Activated T-cell treated with anti-CD3 and anti-CD28 coated beads, Interleukin-2, amount 50 U/mL, for 72 hours (primary cell): ENCODE measurements around the gene TRIM3. TPM values are rescaled to one million over a fixed set of nuclear protein-coding genes. Genes with fewer than 3 reads are reported as not detected.

ENCODE experiments used
- ATAC-seq, 2 donors: fragments of 150-1000 bp; cut with Tn5 transposase; replicated peaks in 1 of 2; 2 replicates each; pipeline ENCODE4 v1.10.0; 2021; ENCODE audit warnings: moderate library complexity in 2 of 2, mild to moderate bottlenecking in 1 of 2
- DNase-seq, 2 donors: peaks; one replicate each; pipeline ENCODE4 v3.0.0; 2021 to 2022; ENCODE audit warnings: mixed read lengths in 1 of 2
- H3K27ac Mint-ChIP-seq: one replicate; pipeline ENCODE4 v1.8.0; 2022; ENCODE audit warnings: mild to moderate bottlenecking, moderate library complexity, mixed read lengths
- H3K27me3 Mint-ChIP-seq: one replicate; pipeline ENCODE4 v1.8.0; 2022; ENCODE audit warnings: low read depth, mixed read lengths
- H3K36me3 Mint-ChIP-seq, 2 donors: one replicate each; pipeline ENCODE4 v1.8.0; 2022; ENCODE audit warnings: mixed read lengths in 2 of 2, mild to moderate bottlenecking in 1 of 2; ENCODE audit not compliant: insufficient read depth in 2 of 2
- H3K4me1 Mint-ChIP-seq: one replicate; pipeline ENCODE4 v1.8.0; 2022; ENCODE audit warnings: low read depth, mixed read lengths
- H3K4me3 Mint-ChIP-seq, 2 donors: one replicate each; pipeline ENCODE4 v1.8.0; 2022; ENCODE audit warnings: mild to moderate bottlenecking in 2 of 2, mixed read lengths in 2 of 2, moderate library complexity in 2 of 2
- H3K9me3 Mint-ChIP-seq, 2 donors: one replicate each; pipeline ENCODE4 v1.8.0; 2022; ENCODE audit warnings: mixed read lengths in 2 of 2
- total RNA-seq, 2 donors: library from RNA; stranded (reverse); gene quantifications; one replicate each; pipeline ENCODE4 v1.2.3, GENCODE V29; 2022

The TRIM3 gene
- total RNA-seq, 2 donors from 2014 or later = 8.4 to 9.2 TPM

DNA sequence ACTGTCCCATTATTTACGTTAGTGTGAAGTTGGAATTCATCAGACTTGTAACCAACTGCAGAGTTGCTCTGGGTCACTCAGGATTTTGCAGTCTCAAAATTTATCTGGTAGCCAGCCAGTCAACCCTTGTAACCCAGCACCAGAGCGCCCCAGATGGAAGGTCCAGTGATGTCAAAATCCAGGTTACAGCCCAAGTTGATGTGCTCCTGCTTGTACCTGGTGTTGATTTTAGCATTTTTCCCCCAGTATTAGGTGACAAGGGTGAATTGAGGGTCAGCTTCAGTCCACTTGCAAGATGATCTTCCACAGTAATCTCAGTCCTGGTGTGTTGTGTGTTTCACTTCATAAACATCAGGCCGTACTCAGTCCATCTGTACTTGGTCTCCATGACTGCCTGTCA, 15.1 kb upstream of the TRIM3 start:
- H3K9me3 Mint-ChIP-seq = no peaks in the 10 kb centered on the region
- H3K36me3 Mint-ChIP-seq = peaks cover 0 to 5% of the 10 kb centered on the region in 2 donors
- no peak overlapping the region for H3K27ac Mint-ChIP-seq
- H3K4me1 Mint-ChIP-seq = no peaks in the 10 kb centered on the region
- no peaks in the 10 kb centered on the region for H3K27me3 Mint-ChIP-seq
- ATAC-seq (no peak), DNase-seq (no peak)
- H3K4me3 Mint-ChIP-seq = no peak overlapping the region

DNA sequence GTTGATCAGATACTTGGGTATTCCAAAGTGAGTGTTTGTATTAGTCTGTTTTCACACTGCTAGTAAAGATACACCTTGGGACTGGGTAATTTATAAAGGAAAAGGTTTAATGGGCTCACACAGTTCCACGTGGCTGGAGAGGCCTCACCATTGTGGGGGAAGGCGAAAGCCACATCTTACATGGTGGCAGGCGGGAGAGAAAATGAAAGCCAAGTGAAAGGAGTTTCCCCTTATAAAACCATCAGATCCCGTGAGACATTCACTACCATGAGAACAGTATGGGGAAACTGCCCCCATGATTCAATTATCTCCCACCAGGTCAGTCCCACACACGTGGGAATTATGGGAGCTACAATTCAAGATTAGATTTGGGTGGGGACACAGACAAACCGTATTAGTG, 14.6 kb upstream of the TRIM3 start:
- no peak overlapping the region for H3K27ac Mint-ChIP-seq
- ATAC-seq (no peak), DNase-seq (no peak)
- peaks cover under 1 to 5% of the 10 kb centered on the region in 2 donors for H3K36me3 Mint-ChIP-seq
- H3K9me3 Mint-ChIP-seq = no peaks in the 10 kb centered on the region
- H3K4me3 Mint-ChIP-seq = no peak overlapping the region
- H3K4me1 Mint-ChIP-seq = peaks cover 3% of the 10 kb centered on the region
- no peaks in the 10 kb centered on the region for H3K27me3 Mint-ChIP-seq

DNA sequence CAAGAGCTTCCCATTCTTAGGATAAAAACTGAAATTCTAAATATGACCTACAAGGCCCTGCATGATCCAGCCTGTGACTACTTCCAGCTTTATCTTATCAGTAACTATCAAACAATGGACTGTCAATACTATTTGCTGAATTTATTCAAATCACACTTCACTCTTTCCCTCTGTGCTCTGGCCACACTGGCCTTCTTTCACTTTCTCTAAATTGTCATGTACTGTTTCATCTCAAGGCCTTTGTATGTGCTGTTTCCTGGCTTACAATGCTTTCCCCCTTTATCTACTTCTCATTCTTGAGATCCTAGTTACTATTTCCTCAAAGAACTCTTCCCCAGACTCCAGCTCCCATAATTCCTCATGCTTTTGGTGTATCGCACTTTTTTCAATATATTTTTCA, 13.2 kb upstream of the TRIM3 start:
- ATAC-seq = no peak
- H3K4me1 Mint-ChIP-seq = peaks cover 16% of the 10 kb centered on the region
- peaks cover 6 to 7% of the 10 kb centered on the region in 2 donors for H3K36me3 Mint-ChIP-seq
- no peak overlapping the region for H3K27ac Mint-ChIP-seq
- H3K4me3 Mint-ChIP-seq = no peak overlapping the region
- H3K27me3 Mint-ChIP-seq = no peaks in the 10 kb centered on the region
- H3K9me3 Mint-ChIP-seq = no peaks in the 10 kb centered on the region
- DNase-seq = no peak

DNA sequence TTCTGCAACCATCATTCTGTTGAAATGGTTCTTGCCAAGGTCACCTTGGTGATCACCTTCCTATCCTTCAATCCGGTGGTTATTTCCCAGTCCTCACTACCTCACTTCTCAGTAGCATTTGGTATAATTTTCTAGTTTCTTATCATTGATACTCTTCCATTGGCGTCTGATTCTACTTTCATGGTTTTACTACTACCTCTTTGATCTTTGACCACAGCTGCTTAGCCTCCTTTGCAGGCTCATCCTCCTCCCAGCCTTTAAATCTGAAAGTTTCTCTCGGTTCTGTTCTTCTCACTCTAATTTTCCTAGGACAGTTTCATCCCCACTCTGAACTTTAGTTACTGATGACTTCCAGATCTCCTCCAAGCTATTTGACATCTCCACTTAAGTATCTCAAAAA, 12.5 kb upstream of the TRIM3 start:
- peaks cover 18% of the 10 kb centered on the region for H3K4me1 Mint-ChIP-seq
- no peak overlapping the region for H3K27ac Mint-ChIP-seq
- no peak overlapping the region for H3K4me3 Mint-ChIP-seq
- no peaks in the 10 kb centered on the region for H3K9me3 Mint-ChIP-seq
- ATAC-seq (no peak), DNase-seq (no peak)
- no peaks in the 10 kb centered on the region for H3K27me3 Mint-ChIP-seq
- peaks cover 6 to 7% of the 10 kb centered on the region in 2 donors for H3K36me3 Mint-ChIP-seq

DNA sequence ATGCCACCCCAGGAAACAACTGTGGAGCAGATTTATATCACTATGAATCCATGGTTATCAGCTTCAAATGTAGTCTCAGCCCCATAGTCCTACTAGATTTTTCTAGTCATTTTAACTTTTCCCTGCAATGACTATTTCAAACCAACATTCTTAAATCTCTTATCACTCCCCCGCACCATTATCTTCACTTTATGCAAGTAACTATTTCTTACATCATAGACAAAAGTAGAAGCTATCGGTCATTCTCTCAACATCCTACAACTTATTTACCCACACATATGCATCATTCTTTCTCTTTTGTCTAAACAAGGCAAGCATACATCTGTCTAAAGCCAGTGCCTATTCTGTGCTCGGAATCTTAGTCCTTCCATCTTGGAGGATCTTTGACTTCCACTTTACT, 11.9 kb upstream of the TRIM3 start:
- ATAC-seq (no peak), DNase-seq (no peak)
- Mint-ChIP-seq H3K36me3 (peaks cover 6 to 7% of the 10 kb centered on the region in 2 donors), H3K4me1 (peaks cover 24% of the 10 kb centered on the region), H3K27me3 (no peaks in the 10 kb centered on the region), H3K4me3 (no peak overlapping the region), H3K9me3 (no peaks in the 10 kb centered on the region), H3K27ac (no peak overlapping the region)

DNA sequence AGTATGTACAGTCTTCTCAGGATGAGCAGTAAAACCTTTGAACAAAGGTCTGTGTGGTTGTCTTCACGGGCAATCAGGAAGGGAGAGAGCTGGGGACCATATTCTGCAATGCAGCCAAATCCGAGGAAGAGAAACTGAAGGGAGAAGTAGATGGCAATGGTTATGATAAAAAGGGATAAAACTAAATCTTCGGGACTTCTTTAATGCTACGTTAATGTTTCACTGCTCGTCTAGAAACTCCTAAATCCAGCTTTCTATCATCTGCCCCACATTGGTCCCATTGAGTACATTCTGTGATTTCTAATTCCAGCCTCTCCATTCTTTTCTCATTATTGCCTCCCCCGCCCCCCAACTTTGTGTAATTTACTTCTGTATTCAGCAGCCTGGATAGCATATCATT, 9.3 kb upstream of the TRIM3 start:
- Mint-ChIP-seq H3K9me3 (no peaks in the 10 kb centered on the region), H3K27ac (peak overlapping the region; percentile 66), H3K4me3 (peak overlapping the region; percentile 10 to 94), H3K36me3 (peaks cover 6 to 7% of the 10 kb centered on the region in 2 donors), H3K4me1 (peaks cover 40% of the 10 kb centered on the region), H3K27me3 (no peaks in the 10 kb centered on the region)
- DNase-seq (no peak), ATAC-seq (no peak)

DNA sequence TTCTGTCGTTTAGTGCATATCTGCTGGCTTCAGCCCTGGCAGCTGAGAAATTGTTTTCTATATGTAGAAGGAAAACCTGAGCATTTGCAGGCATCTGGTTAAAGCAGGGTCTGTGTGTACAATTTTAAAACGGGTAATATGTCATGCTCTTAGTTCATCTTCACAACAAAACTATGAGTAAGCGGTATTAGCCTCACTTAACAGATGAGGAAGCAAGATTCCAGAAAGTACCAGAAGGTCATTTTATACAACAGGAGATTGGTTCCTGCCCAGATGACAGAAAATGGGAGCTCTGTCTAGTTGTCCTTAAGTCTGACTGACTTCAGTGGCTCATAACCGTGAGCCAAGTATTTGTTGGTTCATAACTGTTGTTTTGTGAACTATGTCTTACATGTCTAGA, 8.7 kb upstream of the TRIM3 start:
- Mint-ChIP-seq H3K4me1 (peaks cover 40% of the 10 kb centered on the region), H3K27ac (peak overlapping the region; percentile 66), H3K4me3 (peak overlapping the region; percentile 94), H3K27me3 (no peaks in the 10 kb centered on the region), H3K36me3 (peaks cover 6 to 7% of the 10 kb centered on the region in 2 donors), H3K9me3 (no peaks in the 10 kb centered on the region)
- DNase-seq = no peak
- ATAC-seq = no peak

DNA sequence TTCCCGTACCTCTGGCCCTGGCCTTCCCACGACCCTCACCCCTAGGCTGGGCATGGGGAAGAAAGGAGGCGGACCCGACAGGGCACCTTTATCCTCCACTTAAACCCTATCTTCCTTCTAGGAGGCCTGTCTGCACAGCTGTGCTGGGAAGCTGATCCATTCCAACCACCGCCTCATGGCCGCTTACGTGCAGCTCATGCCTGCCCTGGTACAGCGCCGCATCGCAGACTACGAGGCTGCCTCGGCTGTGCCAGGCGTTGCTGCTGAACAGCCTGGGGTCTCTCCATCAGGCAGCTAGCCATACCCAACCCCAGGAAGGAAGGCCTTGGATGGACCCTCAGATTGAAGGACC, 8.2 kb upstream of the TRIM3 start:
- no peak for ATAC-seq
- DNase-seq = no peak
- H3K27ac Mint-ChIP-seq = peak overlapping the region; percentile 87
- H3K4me1 Mint-ChIP-seq = peaks cover 40% of the 10 kb centered on the region
- no peaks in the 10 kb centered on the region for H3K27me3 Mint-ChIP-seq
- H3K4me3 Mint-ChIP-seq = peak overlapping the region; percentile 94
- no peaks in the 10 kb centered on the region for H3K9me3 Mint-ChIP-seq
- peaks cover 6 to 10% of the 10 kb centered on the region in 2 donors for H3K36me3 Mint-ChIP-seq

DNA sequence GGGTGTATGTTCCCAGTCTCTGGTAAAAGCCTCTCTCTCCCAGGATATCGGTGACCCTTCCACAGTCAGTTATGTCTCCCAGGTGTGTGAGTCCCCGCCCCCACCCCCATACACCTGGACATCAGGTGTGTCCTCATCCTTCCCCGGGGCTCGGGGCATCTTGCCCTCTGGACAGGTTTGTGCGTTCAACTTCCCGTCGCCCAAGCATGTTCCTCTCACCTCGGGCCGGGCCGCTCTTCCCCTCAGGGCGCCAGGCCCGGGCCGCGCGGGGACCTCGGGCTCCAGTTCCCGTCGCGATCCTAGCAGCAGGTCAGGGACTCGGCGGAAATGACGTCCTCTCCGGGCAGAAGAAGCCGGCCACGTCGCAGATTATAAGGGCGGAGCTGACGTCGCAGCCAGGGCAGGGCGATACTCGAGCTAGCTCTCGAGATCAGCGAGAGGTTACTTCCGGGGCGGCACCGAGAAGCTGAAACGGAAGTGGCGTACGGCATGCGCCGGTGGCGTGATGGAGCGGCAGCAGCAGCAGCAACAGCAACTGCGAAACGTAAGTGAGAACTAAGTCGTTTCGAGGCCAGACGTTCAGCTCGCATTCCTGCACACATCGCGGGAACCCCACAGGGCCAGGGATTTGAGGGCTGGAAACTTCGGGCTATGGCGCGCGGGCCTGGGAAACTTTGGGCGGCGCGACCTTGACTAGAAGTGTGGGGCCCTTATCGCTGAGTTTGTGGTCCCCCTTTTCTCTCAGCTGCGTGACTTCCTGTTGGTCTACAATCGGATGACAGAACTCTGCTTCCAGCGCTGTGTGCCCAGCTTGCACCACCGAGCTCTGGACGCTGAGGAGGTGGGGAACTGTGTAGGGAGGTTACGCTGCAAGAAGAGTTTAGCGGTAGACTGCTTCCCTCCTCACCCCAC, 7.5 kb upstream of the TRIM3 start, which contains the start of the genes ARFIP2 and TIMM10B:
Gene ARFIP2, minus strand, starts transcription at position 320 of the 912 bp plus-strand sequence. CDS start 910 bp downstream, outside the sequence.
Gene TIMM10B, plus strand, starts transcription at position 490 of the 912 bp plus-strand sequence. Its CDS starts 16 bp downstream, at position 506.
- Mint-ChIP-seq H3K4me3 (peak within 1 kb of the TSS; percentile 94), H3K4me1 (peaks cover 40% of the 10 kb centered on the region), H3K27ac (peak within 1 kb of the TSS; percentile 87), H3K9me3 (no peaks in the 10 kb centered on the region), H3K36me3 (peaks cover 7 to 10% of the 10 kb centered on the region in 2 donors), H3K27me3 (no peaks in the 10 kb centered on the region)
- ATAC-seq = peak; percentile 99
- peak; percentile 97 to 99 for DNase-seq

DNA sequence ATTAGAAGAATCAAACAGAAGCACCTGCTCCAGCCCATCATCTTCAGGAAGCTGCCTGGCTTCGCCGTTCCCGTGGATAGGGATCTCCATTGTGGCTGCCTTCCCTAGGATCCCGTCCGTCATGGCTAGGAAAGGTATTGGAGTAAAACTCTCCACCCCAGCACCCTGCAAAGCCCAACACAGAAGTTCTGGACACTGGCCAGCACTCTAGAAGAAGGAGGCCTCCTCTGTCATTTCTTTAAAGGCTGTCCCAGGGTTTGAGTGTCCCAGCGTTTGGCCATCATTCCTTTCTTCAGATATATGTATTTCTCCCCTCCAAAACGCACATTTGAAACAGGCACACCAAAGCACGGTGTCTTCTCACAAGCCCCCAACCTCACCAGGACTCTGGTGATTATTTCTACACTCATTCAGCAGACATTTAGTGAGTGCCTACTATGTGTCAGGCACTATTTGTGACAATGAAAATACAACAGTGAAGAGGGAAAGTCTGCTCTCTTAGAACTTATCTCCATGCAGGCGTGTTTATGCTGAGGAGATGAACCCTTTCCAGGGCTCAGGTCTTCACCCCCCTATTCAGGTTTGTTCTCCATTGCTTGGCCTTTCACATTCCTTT, 6.7 kb upstream of the TRIM3 start:
- Mint-ChIP-seq H3K27me3 (no peaks in the 10 kb centered on the region), H3K36me3 (peaks cover 7 to 10% of the 10 kb centered on the region in 2 donors)

DNA sequence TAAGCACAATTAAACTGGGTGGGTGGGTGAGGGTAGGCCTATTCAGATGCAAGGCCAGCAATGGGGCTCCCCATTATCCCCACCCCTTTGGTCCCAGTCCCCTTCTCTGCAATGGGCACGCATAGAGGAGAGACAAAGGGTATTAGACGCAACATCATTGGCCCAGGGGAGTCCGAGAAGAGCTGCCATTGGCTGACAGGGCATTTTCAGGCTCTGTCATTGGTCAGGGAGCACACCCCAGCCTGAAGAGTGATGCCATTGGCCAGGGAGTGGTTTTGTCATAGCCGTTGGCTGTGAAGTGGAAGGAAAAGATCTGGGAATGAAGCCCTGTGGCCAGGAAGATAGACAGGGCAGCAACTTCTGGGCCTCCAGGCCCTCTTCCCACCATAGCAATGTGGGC, 2.8 kb upstream of the TRIM3 start:
- DNase-seq = no peak
- Mint-ChIP-seq H3K4me1 (peaks cover 34% of the 10 kb centered on the region), H3K27me3 (no peaks in the 10 kb centered on the region), H3K9me3 (no peaks in the 10 kb centered on the region), H3K27ac (no peak overlapping the region), H3K4me3 (no peak overlapping the region), H3K36me3 (peaks cover 2 to 3% of the 10 kb centered on the region in 2 donors)
- no peak for ATAC-seq

More for the DNA sequence above, 6.7 kb upstream of the TRIM3 start:
- ATAC-seq (no peak), DNase-seq (no peak)
- H3K27ac Mint-ChIP-seq = peak overlapping the region; percentile 87
- H3K9me3 Mint-ChIP-seq = no peaks in the 10 kb centered on the region
- H3K4me3 Mint-ChIP-seq = peak overlapping the region; percentile 94
- peaks cover 40% of the 10 kb centered on the region for H3K4me1 Mint-ChIP-seq

DNA sequence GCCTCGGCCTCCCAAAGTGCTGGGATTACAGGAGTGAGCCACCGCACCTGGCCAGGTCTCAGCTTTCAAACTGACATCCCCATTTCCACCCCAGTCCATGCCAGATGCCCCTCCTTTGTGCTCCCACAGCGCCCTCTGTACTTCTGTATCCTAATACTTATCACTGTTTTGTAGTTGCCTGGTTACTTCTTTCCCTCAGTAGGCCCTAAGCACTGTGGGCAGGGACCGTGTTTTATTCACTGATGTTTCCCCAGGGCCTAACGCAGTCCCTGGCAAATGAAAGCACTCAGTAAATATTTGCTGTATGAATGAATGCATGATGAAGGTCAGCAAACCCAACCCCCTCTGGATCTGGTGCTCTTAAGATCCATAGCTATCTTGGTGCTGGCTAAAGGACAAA, 2.2 kb upstream of the TRIM3 start:
- no peak overlapping the region for H3K27ac Mint-ChIP-seq
- H3K9me3 Mint-ChIP-seq = no peaks in the 10 kb centered on the region
- peak overlapping the region in 1 of 2 donors; percentile 17 for H3K4me3 Mint-ChIP-seq
- no peak for ATAC-seq
- H3K36me3 Mint-ChIP-seq = peaks cover 2 to 3% of the 10 kb centered on the region in 2 donors
- DNase-seq = no peak
- peaks cover 29% of the 10 kb centered on the region for H3K4me1 Mint-ChIP-seq
- no peaks in the 10 kb centered on the region for H3K27me3 Mint-ChIP-seq

DNA sequence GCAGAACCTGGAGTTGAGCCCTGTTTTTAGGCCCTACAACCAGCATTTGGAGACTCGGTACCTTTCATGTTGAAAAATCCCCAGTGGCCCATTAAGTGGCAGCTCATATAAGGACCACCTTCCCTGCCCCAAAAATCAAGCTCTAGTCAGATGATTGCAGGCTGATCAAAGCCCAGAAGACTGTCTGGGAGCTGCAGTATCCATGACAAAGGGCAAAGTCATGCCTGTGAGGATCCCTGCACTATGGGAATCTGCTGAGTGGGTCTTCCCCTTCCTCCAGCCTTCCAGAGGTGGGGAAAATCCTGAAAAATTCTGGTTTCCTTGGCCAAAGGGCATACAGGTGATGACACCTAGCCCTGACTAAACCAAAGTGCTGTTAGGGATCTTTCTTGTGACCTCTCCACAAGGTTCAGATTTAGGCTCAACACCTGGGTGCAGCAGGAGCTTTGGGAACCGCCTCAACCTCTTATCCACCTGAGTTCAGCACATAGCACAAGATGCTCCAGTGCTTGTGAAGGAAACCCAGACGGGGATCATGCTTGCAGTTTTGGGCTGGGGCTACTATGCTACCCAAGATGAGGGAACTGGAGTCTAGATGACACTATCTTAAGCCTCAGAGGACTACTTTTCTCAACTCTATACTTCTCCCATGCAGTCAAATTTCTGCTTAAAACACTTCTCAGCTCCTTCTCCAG, 1.2 kb upstream of the TRIM3 start:
- Mint-ChIP-seq H3K4me3 (peak overlapping the region in 1 of 2 donors; percentile 13), H3K4me1 (peaks cover 20% of the 10 kb centered on the region), H3K9me3 (no peaks in the 10 kb centered on the region), H3K36me3 (peaks cover 2 to 3% of the 10 kb centered on the region in 2 donors), H3K27ac (no peak overlapping the region), H3K27me3 (no peaks in the 10 kb centered on the region)
- ATAC-seq (no peak), DNase-seq (no peak)
